Activated CD8-positive, alpha-beta memory T cell treated with anti-CD3 and anti-CD28 coated beads for 48 hours (primary cell): ENCODE data around the gene TP63.
"Not testable (repeated sequence)": the region's sequence is repeated elsewhere in the genome, so short reads cannot be mapped to it uniquely, and the experiment has no call there.

ENCODE experiments used
- DNase-seq, 3 experiments: peaks; one replicate each; pipeline ENCODE4 v3.0.0-alpha.2; 2020; ENCODE audit warnings: low read depth in 2 of 3, low spot score in 2 of 3

The TP63 gene

DNA sequence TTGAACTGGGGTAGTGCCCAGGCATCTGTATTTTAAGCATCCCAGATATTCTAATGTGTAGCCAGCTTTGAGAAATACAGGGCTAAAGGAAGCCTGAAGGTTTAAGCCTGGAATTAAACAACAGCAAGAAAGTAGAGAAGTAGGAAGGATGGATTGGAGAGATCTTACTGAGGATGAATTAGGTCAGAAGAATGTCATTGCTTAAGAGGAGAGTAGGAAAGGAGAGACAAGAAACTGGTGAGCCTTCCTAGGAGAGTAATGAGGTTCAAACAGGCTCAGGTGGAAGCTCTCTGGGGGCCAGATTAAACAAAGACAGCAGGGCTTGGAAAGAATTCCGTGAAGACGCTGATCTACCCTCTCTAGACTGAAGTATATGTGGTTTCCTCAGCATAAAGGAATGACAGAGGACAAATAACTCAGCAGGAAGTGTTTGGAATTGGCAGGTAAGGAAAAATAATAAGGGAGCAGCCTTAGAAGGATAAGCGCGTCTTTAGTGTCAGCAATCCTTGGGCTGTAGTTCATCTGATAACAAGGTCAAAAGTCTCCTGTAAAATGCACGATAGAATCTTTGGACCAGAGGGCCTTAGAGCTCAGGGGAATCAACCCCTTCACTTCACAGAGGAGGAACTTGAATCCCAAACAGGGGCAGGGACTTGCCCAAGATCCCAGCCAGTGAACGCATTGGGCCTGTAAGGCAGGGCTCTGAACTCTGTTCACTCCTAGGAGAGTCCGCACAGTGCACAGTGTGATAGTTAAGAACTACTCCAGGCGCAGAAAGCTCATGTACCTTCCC lies 90.9 kb downstream of the TP63 start:
- no peak for DNase-seq

DNA sequence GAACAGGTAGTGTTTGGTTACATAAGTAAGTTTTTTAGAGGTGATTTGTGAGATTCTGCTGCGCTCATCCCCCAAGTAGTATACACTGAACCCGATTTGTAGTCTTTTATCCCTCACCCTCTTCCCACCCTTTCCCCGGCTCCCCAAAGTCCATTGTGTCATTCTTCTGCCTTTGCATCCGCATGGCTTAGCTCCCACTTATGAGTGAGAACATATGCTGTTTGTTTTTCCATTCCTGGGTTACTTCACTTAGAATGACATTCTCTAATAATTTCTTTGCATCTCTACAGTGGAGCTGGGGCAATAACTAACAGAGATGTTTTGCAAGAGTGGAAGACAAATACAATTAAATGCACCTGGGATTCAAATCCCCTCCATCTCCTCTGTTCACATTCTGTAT lies 93.2 kb downstream of the TP63 start:
- no peak for DNase-seq

DNA sequence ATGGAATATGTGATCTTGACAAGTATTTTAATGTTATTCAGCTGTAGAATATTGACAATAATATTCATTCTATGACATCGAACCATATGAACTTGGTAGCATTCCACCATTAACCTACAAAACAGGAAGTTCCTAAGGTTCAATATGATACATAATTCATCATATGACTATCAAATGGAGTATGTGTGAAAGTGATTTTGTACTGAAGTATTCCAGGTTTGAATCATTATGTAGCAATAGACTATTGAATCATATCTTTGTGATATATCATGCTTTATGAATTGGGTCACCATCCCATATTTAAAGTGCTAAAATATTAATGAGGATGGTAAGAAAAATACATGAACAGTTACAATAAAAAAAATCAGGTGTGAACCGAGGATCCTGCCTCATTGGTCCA lies 95.1 kb downstream of the TP63 start:
- DNase-seq, result no peak

DNA sequence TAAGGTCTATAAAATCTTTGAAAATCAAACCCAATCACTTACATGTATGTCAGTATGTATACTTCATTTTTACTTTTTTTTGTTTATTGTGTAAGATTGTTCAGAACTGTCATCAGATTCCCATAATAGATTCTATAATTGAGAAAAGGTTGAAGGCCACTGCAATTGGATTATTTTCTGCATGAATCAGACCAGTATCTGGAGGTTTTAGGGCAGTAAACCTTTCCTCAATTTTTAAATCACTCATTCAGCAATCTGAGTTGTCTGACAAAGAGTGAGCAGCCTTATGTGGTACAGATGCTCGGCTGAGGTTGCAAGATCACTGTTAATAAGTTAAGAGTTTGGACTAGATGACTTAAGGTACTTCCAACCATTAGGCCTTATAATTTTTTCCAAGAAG lies 96.0 kb downstream of the TP63 start:
- DNase-seq, result no peak

DNA sequence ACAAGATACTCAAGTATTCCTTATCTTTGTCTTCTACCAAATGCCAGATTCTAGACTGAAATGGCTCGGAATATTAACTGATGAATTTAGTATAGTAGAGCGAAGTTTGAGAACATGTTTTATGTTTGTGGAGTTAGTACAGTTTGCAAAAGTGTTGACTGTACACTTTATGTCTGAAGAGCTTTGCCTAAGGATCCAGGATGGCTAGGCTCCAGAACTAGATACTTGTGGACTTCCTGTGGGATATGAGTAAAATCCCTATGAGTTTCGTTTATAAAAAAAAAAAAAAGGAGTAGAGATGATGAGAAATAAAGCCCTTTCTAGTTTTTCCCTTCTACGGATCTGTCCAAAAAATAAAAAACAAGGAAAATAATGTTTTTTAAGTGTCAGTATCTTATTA lies 96.7 kb downstream of the TP63 start:
- DNase-seq, result no peak

DNA sequence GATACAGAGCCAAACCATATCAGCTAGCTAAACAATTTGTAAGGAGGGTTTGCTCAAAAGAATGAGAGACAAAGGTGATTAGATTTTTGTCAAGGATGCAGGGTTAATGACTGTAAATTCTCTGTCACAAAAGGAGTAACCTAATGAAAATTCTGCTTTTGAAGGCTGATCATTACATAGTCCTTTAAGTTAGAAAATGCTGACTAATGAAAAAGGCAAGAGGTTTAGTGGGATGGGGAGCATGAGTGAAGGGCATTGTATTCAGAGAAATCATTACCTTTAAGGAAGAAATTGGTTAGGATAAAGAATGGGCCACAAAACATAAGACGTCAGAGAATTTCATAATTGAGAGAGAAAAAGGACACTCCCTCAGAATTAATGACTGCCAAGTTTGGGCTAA lies 97.7 kb downstream of the TP63 start:
- no peak for DNase-seq

DNA sequence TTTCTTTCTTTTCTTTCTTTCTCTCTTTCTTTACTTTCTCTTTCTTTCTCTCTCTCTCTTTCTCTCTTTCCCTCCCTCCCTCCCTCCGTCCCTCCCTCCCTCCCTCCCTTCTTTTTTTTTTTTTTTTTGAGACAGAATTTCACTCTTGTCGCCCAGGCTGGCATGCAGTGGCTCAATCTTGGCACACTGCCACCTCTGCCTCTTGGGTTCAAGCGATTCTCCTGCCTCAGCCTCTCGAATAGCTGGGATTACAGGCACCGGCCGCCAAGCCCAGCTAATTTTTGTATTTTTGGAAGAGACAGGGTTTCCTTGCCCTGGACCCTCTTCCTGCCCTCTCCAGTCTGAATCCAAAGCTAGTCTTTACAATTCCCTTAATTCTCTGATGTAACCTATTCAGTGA lies 102.9 kb downstream of the TP63 start:
- DNase-seq, result no peak

DNA sequence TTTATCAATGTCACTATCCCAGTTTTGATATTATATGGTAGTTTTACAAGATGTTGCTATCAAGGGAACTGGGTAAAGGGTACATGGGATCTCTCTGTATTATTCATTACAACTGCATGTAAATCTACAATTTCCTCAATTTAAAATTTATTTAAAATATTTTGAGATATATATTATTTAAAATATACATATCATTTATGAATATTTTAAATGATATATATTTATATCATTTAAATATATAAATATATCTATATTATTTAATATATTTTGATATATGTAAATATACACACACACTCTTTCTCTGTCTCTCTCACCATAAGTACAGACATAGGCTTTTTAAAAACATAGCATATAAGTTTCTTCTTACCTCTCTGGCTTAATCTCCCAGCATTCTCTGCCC lies 104.7 kb downstream of the TP63 start:
- DNase-seq, result no peak

DNA sequence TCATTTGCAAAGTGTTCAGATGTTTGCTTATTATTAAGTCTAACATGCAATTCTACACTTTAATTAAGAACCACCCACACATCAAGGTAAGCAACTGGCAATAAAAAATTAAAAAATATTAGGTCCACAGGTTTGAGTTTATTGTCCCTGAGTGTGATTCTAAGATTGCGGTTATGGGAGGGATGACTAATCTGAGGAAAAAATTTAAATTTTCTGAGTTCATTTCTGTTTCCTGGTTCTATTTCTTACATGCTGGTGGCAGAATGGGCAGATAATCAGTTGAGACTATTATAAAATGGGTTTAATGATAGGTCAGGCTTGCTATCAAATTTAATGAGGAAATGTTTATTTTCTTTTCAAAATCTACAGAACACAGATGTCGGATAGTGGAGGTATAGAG lies 105.9 kb downstream of the TP63 start:
- no peak for DNase-seq

DNA sequence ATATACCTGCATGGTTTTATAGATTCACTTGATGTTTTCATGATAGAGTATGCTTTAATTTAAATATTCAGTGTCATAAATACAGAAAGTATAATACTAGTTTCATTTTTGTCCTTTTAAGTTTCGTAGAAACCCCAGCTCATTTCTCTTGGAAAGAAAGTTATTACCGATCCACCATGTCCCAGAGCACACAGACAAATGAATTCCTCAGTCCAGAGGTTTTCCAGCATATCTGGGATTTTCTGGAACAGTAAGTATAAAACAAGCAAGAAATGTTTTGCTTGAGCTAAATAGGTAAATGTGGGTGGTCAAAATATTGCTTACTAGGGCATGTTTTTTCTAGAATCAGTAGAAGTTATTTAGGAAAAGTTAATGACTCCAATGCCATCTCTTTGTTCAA lies 106.4 kb downstream of the TP63 start:
- no peak for DNase-seq

DNA sequence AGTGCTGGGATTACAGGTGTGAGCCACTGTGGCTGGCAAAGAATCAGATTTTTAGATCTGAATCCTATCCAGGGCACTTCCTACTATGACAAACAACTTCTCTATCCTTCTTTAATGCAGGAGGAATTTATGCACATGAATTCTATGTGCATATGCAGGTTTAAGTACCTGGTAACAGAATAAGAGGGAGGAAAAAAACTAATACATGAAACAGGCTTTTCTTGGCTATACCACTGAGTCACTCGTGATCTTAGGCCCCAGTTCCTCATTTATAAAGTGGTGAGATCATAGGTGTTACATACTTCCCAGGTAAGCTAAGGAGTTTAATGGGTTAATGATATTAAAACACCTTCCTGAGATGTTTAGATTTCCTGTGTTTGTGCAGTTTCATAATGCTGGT lies 108.2 kb downstream of the TP63 start:
- no peak for DNase-seq

DNA sequence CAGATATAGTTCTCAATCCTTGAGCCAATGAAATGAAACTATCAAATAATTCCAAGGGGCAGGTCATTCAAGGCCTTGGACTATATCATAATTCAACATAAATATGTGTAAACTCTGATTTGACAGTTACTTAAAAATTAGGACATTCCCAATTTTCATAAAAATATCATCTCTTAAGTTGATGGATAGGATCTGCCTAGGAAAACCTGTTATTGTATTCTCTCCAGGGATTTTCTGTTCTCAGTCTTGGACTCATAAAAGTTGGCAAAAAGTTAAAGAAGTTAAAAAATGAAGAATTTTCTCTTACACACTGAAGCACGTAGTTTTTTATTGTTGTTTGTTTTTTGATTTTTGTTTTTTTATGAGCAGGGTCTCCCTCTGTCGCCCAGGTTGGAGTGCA lies 109.0 kb downstream of the TP63 start:
- no peak for DNase-seq

DNA sequence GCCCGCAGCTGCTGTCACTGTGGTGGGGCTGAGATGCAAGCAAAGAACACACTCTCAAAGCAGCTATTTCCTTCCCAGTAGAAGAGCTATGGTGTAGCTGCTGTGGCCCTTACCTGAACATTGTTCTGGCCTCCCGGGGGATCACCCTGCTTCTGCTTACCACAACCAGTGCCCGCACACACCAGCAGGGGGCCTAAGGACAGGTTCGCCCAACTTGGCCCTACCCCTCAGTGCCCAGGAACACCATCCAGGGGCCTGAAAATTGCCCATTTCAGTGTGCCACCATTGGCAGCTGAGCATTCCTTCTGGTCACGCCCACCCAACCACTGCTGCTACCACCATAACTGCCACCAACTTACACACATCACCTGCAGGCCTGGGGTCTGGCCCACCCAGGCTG lies 113.0 kb downstream of the TP63 start:
- no peak for DNase-seq

DNA sequence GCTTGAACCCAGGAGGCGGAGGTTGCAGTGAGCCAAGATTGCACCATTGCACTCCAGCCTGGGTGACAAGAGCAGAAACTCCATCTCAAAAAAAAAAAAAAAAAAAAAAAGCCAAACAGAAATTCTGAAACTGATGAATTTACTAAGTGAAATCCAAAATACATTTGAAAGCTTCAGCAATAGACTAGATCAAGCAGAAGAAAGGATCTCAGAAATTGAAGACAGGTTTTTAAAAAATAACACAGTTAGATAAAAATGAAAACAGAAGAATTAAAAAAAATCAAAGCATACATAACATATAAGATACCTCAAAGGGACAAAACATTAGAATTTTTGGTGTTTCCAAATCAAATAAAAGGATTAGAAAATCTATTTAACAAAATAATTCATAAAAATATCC lies 114.4 kb downstream of the TP63 start:
- no peak for DNase-seq

DNA sequence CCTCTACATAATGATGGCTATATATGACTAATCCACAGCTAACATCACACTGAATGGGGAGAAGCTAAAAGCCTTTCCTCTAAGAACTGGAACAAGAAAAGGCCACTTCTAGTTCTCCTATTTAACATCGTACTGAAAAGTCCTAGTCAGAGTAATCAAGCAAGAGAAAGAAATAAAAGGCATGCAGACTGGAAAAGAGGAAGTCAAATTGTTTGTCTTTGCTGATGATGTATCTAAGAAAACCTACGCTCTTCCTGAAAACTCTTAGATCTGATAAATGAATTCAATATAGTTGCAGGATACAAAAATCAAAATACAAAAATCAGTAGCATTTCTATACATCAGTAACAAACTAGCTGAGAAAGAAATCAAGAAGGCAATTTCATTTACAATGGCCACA lies 116.9 kb downstream of the TP63 start:
- no peak for DNase-seq

DNA sequence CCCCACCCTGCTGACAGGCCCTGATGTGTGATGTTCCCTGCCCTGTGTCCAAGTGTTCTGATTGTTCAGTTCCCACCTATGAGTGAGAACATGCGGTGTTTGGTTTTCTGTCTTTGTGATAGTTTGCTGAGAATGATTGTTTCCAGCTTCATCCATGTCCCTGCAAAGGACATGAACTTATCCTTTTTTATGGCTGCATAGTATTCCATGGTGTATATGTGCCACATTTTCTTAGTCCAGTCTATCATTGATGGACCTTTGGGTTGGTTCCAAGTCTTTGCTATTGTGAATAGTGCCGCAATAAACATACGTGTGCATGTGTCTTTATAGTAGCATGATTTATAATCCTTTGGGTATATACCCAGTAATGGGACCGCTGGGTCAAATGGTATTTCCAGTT lies 119.8 kb downstream of the TP63 start:
- DNase-seq, result not testable (repeated sequence)

DNA sequence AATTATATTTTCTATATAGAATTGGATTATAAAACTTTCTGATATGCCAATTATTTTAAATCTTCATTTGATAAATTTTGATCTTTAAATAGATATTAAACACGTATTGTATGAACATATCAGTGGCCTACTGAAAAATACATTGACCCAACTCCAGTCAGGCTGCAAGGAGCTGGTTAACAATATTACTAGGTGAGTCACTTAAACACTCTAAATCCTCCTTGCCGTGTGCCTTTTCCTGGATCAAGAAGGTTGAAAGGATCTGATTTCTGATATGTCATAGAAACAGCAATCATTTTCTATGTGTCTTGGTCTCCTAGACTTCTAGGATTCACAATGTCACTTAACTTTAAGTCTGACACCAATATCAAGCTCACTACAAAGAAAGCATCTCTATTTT lies 123.2 kb downstream of the TP63 start:
- no peak for DNase-seq

DNA sequence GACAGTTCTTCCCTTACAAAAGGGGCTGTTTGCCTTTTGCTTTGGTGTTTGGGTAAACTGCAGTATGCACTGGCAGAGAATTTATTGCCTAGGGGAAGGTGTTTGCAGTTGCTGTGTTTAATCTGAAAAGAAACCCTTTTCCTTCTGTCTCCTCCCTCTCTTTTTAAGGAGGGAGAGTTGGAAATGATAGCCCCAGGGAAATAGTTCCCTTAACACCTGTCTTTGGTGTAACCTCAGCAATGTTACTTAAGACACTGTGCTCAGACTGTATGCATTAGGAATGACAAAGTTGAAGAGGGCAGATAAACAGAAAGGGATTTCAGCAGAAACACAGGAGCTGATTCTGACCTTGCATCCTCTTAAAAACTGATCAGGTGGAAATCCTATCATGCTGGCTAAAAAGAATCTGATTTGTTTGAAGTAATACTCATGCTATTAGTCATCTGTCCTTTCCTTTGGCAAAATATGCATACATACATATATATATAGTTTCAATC lies 125.4 kb downstream of the TP63 start:
- DNase-seq, result no peak

DNA sequence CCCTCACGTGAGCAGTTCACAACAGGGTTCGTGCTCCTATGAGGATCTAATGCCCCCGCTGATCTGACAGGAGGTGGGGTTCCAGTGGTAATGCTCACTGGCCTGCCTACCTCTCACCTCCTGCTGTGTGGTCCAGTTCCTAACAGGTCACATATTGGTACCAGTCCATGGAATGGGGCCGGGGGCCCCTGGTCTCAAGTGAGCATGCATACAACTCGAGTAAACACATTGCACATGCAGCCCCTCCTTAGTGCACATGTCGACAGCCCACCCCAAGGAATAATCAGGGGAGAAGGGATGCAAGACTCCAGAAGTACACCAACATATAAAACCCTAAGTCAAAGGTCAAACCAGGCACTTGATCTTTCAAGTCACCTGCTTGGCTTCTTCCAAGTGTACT lies 127.0 kb downstream of the TP63 start:
- DNase-seq, result no peak

DNA sequence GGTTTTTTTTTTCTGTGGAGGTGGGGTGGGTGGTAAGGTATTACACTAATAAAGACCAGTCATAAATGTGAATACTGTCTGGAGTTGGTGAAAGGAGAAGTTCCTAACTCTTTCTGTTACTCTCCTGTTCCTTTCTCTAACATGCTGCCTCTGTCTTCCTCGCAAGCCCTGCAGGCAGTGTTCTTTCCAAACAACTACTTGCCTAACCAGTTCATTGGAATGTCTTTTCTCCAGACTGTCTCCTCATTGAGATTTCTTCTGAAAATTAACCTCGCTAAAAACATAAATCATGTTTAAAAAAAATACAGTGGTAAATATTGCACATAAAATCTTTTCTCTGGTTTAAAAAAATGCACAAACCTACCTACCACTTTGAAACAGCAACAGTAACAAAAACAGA lies 135.2 kb downstream of the TP63 start:
- no peak for DNase-seq

DNA sequence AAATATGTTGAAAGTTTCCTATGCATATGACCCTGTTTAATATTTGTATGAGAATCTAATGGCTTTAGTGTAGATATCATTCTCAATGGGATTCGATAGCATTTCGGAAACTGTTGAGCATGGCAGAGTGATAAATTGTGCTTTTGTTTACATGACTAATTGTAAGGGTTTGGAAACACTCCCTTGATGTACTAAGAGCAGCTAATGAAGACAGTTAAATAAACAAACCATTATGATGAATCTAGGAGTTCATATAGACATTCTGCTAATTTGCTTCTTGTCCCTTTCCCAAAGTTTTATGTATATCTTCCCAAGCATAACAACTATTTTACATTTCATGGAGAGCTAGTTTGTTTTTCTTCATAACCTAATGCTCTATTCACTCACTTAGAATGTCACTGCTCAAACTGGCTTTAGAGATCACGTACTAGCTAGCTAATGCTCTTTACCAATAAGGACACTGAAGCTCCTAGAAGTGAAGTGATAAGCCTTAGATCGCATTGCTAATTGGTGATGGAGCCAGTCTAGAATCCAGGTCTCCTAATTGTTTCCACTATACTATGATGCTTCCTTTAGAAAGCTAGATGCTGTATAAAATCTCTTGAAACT lies 140.8 kb downstream of the TP63 start:
- DNase-seq, result no peak

DNA sequence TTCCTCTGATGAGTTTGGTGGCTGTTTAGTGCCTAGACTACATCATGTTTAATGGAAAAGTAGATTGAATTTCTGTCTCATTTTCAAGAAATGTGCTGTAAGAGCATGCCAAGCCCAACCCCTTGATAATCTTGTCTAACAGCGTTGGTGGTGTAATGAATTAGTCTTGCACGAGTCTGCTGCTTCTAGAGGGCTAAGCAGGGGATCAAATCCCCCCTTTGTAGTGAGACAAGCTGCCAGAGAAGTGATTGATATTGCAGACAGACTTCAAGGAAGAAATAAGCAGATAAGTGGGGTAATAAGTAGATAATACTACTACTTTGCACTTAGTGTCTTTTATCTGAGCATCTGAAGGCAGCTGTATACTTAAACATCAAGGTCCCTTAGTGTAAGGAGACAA lies 141.4 kb downstream of the TP63 start:
- no peak for DNase-seq

DNA sequence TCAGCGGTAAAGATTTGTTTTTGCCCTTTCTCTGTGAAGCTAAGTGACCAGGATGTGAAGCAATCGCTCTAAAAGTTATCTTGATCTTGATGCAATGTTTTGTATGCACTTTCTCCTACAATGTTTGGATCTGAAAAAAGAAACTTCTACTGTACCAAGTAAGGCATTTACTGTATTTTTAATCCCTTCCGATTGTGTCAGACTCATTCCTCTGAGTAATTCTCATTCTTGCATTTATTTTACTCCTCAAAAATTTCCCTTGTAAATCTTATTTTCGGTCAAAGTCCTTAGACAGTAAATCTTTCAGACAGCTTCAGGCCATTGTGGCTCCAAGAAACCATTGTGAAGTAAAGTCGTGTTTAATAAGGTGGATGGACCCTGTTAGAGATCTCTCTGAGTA lies 141.9 kb downstream of the TP63 start:
- no peak for DNase-seq
